ENCODE measurements around the gene CELSR2.

CELSR2 gene

DNA sequence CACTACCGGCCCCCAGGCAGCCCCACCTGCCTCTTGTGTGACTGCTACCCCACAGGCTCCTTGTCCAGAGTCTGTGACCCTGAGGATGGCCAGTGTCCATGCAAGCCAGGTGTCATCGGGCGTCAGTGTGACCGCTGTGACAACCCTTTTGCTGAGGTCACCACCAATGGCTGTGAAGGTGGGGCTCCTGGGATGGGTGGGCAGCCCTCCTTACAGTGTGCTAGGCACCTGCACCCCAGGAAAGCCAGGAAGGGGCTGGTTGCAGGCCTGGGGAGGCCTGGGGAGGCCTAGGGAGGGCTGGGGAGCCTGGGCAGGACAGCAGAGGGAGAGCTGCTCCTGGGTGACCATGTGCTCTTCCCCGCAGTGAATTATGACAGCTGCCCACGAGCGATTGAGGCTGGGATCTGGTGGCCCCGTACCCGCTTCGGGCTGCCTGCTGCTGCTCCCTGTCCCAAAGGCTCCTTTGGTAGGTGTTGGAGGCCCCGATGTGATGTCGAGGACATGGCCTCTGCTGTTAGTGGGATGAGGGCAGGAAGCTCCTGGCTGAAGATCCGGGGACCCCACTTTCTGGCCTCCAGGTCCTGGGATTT is 16.5 kb downstream of the CELSR2 start:
- TF ChIP-seq, protein P1, sequence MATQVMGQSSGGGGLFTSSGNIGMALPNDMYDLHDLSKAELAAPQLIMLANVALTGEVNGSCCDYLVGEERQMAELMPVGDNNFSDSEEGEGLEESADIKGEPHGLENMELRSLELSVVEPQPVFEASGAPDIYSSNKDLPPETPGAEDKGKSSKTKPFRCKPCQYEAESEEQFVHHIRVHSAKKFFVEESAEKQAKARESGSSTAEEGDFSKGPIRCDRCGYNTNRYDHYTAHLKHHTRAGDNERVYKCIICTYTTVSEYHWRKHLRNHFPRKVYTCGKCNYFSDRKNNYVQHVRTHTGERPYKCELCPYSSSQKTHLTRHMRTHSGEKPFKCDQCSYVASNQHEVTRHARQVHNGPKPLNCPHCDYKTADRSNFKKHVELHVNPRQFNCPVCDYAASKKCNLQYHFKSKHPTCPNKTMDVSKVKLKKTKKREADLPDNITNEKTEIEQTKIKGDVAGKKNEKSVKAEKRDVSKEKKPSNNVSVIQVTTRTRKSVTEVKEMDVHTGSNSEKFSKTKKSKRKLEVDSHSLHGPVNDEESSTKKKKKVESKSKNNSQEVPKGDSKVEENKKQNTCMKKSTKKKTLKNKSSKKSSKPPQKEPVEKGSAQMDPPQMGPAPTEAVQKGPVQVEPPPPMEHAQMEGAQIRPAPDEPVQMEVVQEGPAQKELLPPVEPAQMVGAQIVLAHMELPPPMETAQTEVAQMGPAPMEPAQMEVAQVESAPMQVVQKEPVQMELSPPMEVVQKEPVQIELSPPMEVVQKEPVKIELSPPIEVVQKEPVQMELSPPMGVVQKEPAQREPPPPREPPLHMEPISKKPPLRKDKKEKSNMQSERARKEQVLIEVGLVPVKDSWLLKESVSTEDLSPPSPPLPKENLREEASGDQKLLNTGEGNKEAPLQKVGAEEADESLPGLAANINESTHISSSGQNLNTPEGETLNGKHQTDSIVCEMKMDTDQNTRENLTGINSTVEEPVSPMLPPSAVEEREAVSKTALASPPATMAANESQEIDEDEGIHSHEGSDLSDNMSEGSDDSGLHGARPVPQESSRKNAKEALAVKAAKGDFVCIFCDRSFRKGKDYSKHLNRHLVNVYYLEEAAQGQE (IDR thresholded peaks at IDR 0.05; ENCODE audit: insufficient read depth in 1 of 2, low read depth in 2 of 2, low read length in 2 of 2): no peak

DNA sequence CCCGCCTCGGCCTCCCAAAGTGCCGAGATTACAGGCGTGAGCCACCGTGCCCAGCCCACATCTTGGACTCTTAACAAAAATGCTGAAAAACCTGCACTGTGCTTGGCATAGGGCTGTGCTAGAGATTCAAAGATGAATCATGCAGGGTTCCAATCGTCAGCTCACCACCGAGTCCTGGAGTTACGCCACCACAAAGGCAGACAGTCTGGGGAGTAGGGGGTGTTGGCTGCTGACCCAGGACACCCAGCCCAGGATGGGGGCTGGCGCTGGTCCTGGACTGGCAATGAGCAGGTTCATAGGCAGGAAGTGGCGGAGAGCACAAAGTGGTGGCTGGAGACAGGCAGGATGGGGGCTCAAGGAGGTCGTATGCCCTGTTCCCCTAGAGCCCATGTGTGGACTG is 17.6 kb downstream of the CELSR2 start:
- TF ChIP-seq SIN3A (IDR thresholded peaks at IDR 0.05; ENCODE audit: borderline replicate concordance, insufficient read depth, low read length): no peak
- TF ChIP-seq, protein P1 (IDR thresholded peaks at IDR 0.05; ENCODE audit: insufficient read depth in 1 of 2, low read depth in 2 of 2, low read length in 2 of 2): no peak
- TF ChIP-seq TAF1 (IDR thresholded peaks at IDR 0.05; ENCODE audit: borderline replicate concordance, insufficient read depth, low read length): no peak
- no peak for TF ChIP-seq POLR2AphosphoS5 (IDR thresholded peaks at IDR 0.05; ENCODE audit: low read depth, low read length)
- TF ChIP-seq FOXP2 (optimal IDR thresholded peaks at IDR 0.05; ENCODE audit: borderline replicate concordance, extremely low read depth, extremely low read length, insufficient read depth): no peak

DNA sequence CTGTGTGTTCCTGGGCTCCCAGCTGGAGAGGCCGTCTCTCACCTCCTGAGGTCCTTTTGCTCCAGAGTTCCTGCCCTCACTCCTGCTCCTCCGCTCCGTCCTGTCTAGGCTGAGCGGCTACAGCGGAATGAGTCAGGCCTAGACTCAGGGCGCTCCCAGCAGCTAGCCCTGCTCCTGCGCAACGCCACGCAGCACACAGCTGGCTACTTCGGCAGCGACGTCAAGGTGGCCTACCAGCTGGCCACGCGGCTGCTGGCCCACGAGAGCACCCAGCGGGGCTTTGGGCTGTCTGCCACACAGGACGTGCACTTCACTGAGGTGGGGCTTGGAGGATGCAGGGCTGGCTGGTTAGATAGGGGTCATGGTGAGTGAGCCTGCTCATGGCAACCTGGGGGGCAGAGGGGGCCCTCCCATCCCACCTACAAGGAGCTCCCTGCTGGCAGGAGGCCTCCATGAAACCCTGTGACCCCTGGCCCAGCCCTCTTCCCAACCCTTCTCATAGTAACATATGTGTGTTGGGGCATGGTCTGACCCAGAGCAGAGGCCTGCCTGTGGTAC is 18.5 kb downstream of the CELSR2 start:
- TF ChIP-seq POLR2AphosphoS5 (IDR thresholded peaks at IDR 0.05; ENCODE audit: low read depth, low read length) (no peak), TAF1 (IDR thresholded peaks at IDR 0.05; ENCODE audit: borderline replicate concordance, insufficient read depth, low read length) (no peak), FOXP2 (optimal IDR thresholded peaks at IDR 0.05; ENCODE audit: borderline replicate concordance, extremely low read depth, extremely low read length, insufficient read depth) (no peak)
- TF ChIP-seq, protein P1 (IDR thresholded peaks at IDR 0.05; ENCODE audit: insufficient read depth in 1 of 2, low read depth in 2 of 2, low read length in 2 of 2): no peak

DNA sequence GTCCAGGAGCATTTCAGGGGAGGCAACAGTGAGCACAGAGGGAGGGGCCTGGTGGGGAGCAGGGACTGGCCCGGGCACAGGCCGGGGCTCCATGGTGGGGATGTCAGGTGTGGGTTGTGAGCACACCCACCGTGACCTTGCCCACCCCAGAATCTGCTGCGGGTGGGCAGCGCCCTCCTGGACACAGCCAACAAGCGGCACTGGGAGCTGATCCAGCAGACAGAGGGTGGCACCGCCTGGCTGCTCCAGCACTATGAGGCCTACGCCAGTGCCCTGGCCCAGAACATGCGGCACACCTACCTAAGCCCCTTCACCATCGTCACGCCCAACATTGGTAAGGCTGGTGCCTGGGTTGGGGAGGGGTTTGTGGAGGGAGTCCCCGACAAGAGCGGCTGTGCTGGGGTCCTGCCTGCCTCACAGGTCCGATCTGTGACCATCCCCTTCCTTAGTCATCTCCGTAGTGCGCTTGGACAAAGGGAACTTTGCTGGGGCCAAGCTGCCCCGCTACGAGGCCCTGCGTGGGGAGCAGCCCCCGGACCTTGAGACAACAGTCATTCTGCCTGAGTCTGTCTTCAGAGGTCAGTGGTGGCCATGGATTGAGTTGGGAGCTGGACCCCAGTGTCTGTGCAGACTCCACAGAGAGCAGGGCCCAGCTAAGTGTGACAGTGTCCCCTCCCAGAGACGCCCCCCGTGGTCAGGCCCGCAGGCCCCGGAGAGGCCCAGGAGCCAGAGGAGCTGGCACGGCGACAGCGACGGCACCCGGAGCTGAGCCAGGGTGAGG is 19.3 kb downstream of the CELSR2 start:
- no peak for TF ChIP-seq FOXP2 (optimal IDR thresholded peaks at IDR 0.05; ENCODE audit: borderline replicate concordance, extremely low read depth, extremely low read length, insufficient read depth)
- no peak for TF ChIP-seq POLR2AphosphoS5 (IDR thresholded peaks at IDR 0.05; ENCODE audit: low read depth, low read length)
- TF ChIP-seq, protein P1 (IDR thresholded peaks at IDR 0.05; ENCODE audit: insufficient read depth in 1 of 2, low read depth in 2 of 2, low read length in 2 of 2): no peak
- TF ChIP-seq TAF1 (IDR thresholded peaks at IDR 0.05; ENCODE audit: borderline replicate concordance, insufficient read depth, low read length): no peak
- TF ChIP-seq SIN3A (IDR thresholded peaks at IDR 0.05; ENCODE audit: borderline replicate concordance, insufficient read depth, low read length): no peak
